CD4-positive, alpha-beta T cell (primary cell): Measurements from ENCODE around the gene JARID2. TPM values are rescaled to one million over a fixed set of nuclear protein-coding genes. Genes with fewer than 3 reads are reported as not detected.

ENCODE experiments used
- ATAC-seq: fragments of 200-7000 bp; cut with Tn5 transposase; one replicate; pipeline ENCODE4 v1.10.0; 2022; ENCODE audit warnings: mild to moderate bottlenecking; ENCODE audit not compliant: poor library complexity
- CTCF ChIA-PET: fragments of 350-600 bp; sonication (Branson Sonifier 250); formaldehyde crosslinking; loops from one replicate; lab custom pipeline; 2021; ENCODE audit warnings: antibody characterized with exemption, inconsistent platforms; lab: Charles Lee
- POLR2A ChIA-PET: fragments of 350-600 bp; sonication (Branson Sonifier 250); formaldehyde crosslinking; loops from one replicate; lab custom pipeline; 2021; ENCODE audit warnings: antibody characterized with exemption, inconsistent platforms; lab: Charles Lee
- DNase-seq, 14 experiments: peaks; one replicate each; pipeline ENCODE4 v3.0.0-alpha.2; 2013 to 2020; ENCODE audit warnings: mixed read lengths in 2 of 14
- H3K27ac ChIP-seq, 2 donors: one replicate each; pipeline versions ENCODE4 v1.5.1 to v1.7.0; 2013; ENCODE audit warnings: low read length in 2 of 2, low read depth in 1 of 2, mild to moderate bottlenecking in 1 of 2
- H3K27me3 ChIP-seq, 2 experiments: 1 replicate in 1 of 2; 2 replicates in 1 of 2; pipeline versions ENCODE4 v1.6.1 to v1.7.0; 2013; ENCODE audit warnings: low read length in 2 of 2, control low read depth in 1 of 2, mild to moderate bottlenecking in 1 of 2, moderate library complexity in 1 of 2; ENCODE audit not compliant: insufficient read depth in 2 of 2, control insufficient read depth in 1 of 2
- H3K36me3 ChIP-seq: one replicate; pipeline ENCODE4 v1.6.1; 2013; ENCODE audit warnings: low read length, control low read depth; ENCODE audit not compliant: insufficient read depth
- H3K4me1 ChIP-seq: one replicate; pipeline ENCODE4 v1.6.1; 2013; ENCODE audit warnings: low read length, control low read depth; ENCODE audit not compliant: insufficient read depth
- H3K4me3 ChIP-seq: one replicate; pipeline ENCODE4 v1.5.1; 2013; ENCODE audit warnings: mild to moderate bottlenecking, low read length, moderate library complexity
- H3K9me3 ChIP-seq, 2 experiments: 1 replicate in 1 of 2; 2 replicates in 1 of 2; pipeline versions ENCODE4 v1.6.1 to v1.7.0; 2013; ENCODE audit warnings: low read length in 2 of 2, mild to moderate bottlenecking in 2 of 2, control low read depth in 1 of 2, moderate library complexity in 1 of 2; ENCODE audit not compliant: control insufficient read depth in 1 of 2, insufficient read depth in 1 of 2
- H3K27ac Mint-ChIP-seq: one replicate; pipeline ENCODE4 v1.8.0; 2020; ENCODE audit warnings: mixed read lengths
- H3K27me3 Mint-ChIP-seq: one replicate; pipeline ENCODE4 v1.8.0; 2021; ENCODE audit warnings: mixed read lengths
- H3K36me3 Mint-ChIP-seq: one replicate; pipeline ENCODE4 v1.8.0; 2021; ENCODE audit warnings: low read depth, mixed read lengths
- H3K4me1 Mint-ChIP-seq: one replicate; pipeline ENCODE4 v1.8.0; 2021; ENCODE audit warnings: low read depth, mixed read lengths
- H3K4me3 Mint-ChIP-seq: one replicate; pipeline ENCODE4 v1.8.0; 2020; ENCODE audit warnings: mild to moderate bottlenecking, mixed read lengths
- H3K9me3 Mint-ChIP-seq: one replicate; pipeline ENCODE4 v1.8.0; 2020; ENCODE audit warnings: mixed read lengths
- intact Hi-C, 2 experiments: fragments of 100-400 bp; cut with DNase I in 1 of 2; cut with micrococcal nuclease in 1 of 2; formaldehyde crosslinking; loops; one replicate each; pipeline versions ENCODE4 v1.15.1 to v1.9.0; 2023 to 2025; cut with DNase I, micrococcal nuclease
- total RNA-seq, 174 experiments: library from RNA in 2 of 174; stranded (reverse) in 2 of 174; gene quantifications; one replicate each; pipeline ENCODE4 v1.2.3 and lab custom pipeline; 2021 to 2026
- TF ChIP-seq, protein P1 (sequence below): fragments of 200-600 bp; IDR thresholded peaks from one replicate; pipeline ENCODE4 v1.8.0; 2022; ENCODE audit warnings: antibody characterized with exemption, mild to moderate bottlenecking

The JARID2 gene
- total RNA-seq, 2 experiments from 2014 or later, result 32.0 to 33.0 TPM

DNA sequence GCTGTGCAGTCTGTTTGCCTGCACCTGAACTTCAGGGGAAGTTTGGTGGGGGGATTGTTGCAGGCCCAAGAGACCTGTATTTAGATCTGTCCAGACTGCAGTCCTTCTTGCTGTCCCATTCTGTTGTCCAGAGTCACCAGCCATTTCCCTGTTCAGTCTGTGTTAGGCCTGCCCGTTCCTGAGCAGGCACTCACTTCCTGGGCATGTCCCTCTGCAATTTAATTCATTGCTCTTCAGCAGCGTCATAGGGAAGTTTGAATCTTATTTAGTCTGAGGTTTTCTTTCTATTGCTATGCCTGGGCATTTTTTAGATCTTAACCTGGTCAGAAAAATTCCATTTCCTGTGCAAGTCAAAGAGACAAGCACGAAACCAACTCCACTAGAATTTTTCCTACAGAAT is 226.8 kb downstream of the JARID2 start:
- TF ChIP-seq, protein P1, sequence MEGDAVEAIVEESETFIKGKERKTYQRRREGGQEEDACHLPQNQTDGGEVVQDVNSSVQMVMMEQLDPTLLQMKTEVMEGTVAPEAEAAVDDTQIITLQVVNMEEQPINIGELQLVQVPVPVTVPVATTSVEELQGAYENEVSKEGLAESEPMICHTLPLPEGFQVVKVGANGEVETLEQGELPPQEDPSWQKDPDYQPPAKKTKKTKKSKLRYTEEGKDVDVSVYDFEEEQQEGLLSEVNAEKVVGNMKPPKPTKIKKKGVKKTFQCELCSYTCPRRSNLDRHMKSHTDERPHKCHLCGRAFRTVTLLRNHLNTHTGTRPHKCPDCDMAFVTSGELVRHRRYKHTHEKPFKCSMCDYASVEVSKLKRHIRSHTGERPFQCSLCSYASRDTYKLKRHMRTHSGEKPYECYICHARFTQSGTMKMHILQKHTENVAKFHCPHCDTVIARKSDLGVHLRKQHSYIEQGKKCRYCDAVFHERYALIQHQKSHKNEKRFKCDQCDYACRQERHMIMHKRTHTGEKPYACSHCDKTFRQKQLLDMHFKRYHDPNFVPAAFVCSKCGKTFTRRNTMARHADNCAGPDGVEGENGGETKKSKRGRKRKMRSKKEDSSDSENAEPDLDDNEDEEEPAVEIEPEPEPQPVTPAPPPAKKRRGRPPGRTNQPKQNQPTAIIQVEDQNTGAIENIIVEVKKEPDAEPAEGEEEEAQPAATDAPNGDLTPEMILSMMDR, result no peak
- Mint-ChIP-seq H3K4me1 (peaks cover 31% of the 10 kb centered on the region), H3K4me3 (no peak overlapping the region), H3K27ac (no peak overlapping the region), H3K9me3 (no peaks in the 10 kb centered on the region), H3K27me3 (no peaks in the 10 kb centered on the region), H3K36me3 (peaks cover 58% of the 10 kb centered on the region)
- no peak overlapping the region for H3K4me3 ChIP-seq
- ChIA-PET CTCF (no interaction called here), POLR2A (no interaction called here)
- H3K27me3 ChIP-seq, result no peaks in the 10 kb centered on the region
- H3K9me3 ChIP-seq, result no peaks in the 10 kb centered on the region
- ATAC-seq (no peak), DNase-seq (no peak)
- intact Hi-C loops, result no loop called here
- H3K36me3 ChIP-seq, result peaks cover 69% of the 10 kb centered on the region
- no peak overlapping the region for H3K27ac ChIP-seq
- no peaks in the 10 kb centered on the region for H3K4me1 ChIP-seq

- intact Hi-C loops, result no loop called here
- ATAC-seq (no peak), DNase-seq (no peak)
- Histone ChIP-seq H3K9me3 (no peaks in the 10 kb centered on the region), H3K27me3 (no peaks in the 10 kb centered on the region), H3K4me3 (no peak overlapping the region), H3K36me3 (peaks cover 68% of the 10 kb centered on the region), H3K27ac (no peak overlapping the region), H3K4me1 (no peaks in the 10 kb centered on the region)
- Mint-ChIP-seq H3K27me3 (no peaks in the 10 kb centered on the region), H3K27ac (no peak overlapping the region), H3K36me3 (peaks cover 61% of the 10 kb centered on the region), H3K4me3 (no peak overlapping the region), H3K9me3 (no peaks in the 10 kb centered on the region), H3K4me1 (peaks cover 36% of the 10 kb centered on the region)
- POLR2A ChIA-PET, result no interaction called here
- TF ChIP-seq, protein P1, result no peak
- CTCF ChIA-PET, result no interaction called here
These were observed 227.3 kb downstream of the JARID2 start for GRCh38 chr6:15473174-15473573.

DNA sequence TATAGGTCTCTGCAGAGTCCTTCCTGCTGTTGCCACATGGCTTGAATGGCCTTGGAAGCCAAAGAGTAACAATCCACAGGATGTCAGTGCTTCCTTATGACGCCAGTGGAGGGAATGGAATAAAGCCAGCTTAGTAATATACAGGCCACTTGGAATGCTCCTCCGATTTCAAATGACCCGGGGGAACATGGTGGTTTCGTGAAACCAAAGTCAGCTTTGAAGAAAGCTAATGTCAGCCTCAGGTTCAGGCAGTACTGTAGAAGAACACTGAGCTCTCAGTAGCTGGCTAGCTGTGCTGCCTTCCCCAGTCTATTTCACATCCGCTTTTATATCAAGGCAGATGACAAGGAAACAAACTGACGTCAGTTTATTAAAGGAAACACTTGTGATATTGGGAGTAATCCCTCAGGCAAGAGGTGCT is 227.9 kb downstream of the JARID2 start:
- intact Hi-C loops, result no loop called here
- Histone ChIP-seq H3K4me1 (no peaks in the 10 kb centered on the region), H3K9me3 (no peaks in the 10 kb centered on the region), H3K4me3 (no peak overlapping the region), H3K27ac (no peak overlapping the region), H3K36me3 (peaks cover 63% of the 10 kb centered on the region), H3K27me3 (no peaks in the 10 kb centered on the region)
- Mint-ChIP-seq H3K4me1 (peaks cover 37% of the 10 kb centered on the region), H3K36me3 (peaks cover 57% of the 10 kb centered on the region), H3K4me3 (no peak overlapping the region), H3K27me3 (no peaks in the 10 kb centered on the region), H3K9me3 (no peaks in the 10 kb centered on the region), H3K27ac (no peak overlapping the region)
- ChIA-PET POLR2A (no interaction called here), CTCF (no interaction called here)
- ATAC-seq (no peak), DNase-seq (no peak)
- TF ChIP-seq, protein P1, result no peak
